ENCODE results near the gene USF3. TPM values are rescaled to one million over a fixed set of nuclear protein-coding genes. Genes with fewer than 3 reads are reported as not detected.

USF3 gene
- total RNA-seq, 1 donor from 2014 or later = 12.0 TPM

DNA sequence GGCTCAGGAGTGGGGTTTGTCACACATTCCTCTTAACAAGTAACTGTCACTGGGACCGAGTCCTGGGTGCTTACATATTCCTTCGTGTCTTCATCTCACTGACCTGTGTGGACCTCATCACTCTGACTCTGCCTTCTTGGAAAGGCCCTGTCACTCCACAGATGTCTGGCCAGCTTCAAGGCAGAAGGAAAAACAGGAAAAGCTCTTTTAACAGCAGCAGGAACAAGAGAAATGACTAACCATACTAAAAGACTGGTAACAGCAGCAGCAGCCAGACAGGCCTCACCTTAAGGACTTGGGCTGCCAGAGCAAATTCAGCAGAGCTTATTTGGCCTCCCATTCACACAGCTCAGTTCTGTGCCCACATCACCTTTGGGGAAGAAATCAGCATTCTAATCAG is 68.1 kb downstream of the USF3 start:
- peaks cover 31% of the 10 kb centered on the region for H3K27me3 Mint-ChIP-seq (ENCODE audit: unreplicated experiment)
- H3K36me3 Mint-ChIP-seq (ENCODE audit: unreplicated experiment) = no peaks in the 10 kb centered on the region
- peaks cover 11% of the 10 kb centered on the region for H3K4me1 Mint-ChIP-seq (ENCODE audit: unreplicated experiment)
- H3K9me3 Mint-ChIP-seq (ENCODE audit: unreplicated experiment) = no peaks in the 10 kb centered on the region
- no peak for TF ChIP-seq CTCF (IDR thresholded peaks at IDR 0.05)
- no peak for DNase-seq (ENCODE audit: extremely low spot score, unreplicated experiment)
- H3K27ac Mint-ChIP-seq (ENCODE audit: unreplicated experiment) = no peak overlapping the region
- no peak overlapping the region for H3K4me3 Mint-ChIP-seq (ENCODE audit: unreplicated experiment)

- Mint-ChIP-seq H3K4me1 (ENCODE audit: unreplicated experiment) (peaks cover 11% of the 10 kb centered on the region), H3K9me3 (ENCODE audit: unreplicated experiment) (no peaks in the 10 kb centered on the region), H3K27ac (ENCODE audit: unreplicated experiment) (no peak overlapping the region), H3K36me3 (ENCODE audit: unreplicated experiment) (no peaks in the 10 kb centered on the region), H3K4me3 (ENCODE audit: unreplicated experiment) (no peak overlapping the region), H3K27me3 (ENCODE audit: unreplicated experiment) (peaks cover 31% of the 10 kb centered on the region)
- DNase-seq (ENCODE audit: extremely low spot score, unreplicated experiment) = no peak
- TF ChIP-seq CTCF (IDR thresholded peaks at IDR 0.05) = peak; percentile 86
These were observed 69.7 kb downstream of the USF3 start for GRCh38 chr3:113626503-113627371.

DNA sequence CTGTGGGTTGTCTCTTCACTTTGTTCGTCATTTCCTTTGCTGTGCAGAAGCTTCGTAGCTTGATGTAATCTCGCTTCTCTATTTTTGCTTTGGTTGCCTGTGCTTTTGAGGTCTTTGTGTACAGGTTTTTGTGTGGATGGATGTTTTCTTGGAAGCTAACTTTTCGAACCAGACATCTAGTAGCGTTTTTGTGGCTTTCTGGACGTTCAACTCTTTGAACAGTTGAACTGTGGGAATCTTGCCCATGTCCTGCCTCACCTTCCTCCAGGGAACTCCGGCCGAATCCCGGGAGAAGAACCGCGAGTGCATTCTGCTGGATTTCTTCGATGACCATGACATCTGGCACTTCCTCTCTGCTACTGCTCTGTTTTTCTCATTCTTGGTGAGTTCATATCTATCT is 70.6 kb downstream of the USF3 start:
- TF ChIP-seq CTCF (IDR thresholded peaks at IDR 0.05) = no peak
- H3K4me1 Mint-ChIP-seq (ENCODE audit: unreplicated experiment) = peaks cover 11% of the 10 kb centered on the region
- no peak for DNase-seq (ENCODE audit: extremely low spot score, unreplicated experiment)
- no peak overlapping the region for H3K4me3 Mint-ChIP-seq (ENCODE audit: unreplicated experiment)
- H3K36me3 Mint-ChIP-seq (ENCODE audit: unreplicated experiment) = no peaks in the 10 kb centered on the region
- peaks cover 34% of the 10 kb centered on the region for H3K27me3 Mint-ChIP-seq (ENCODE audit: unreplicated experiment)
- H3K27ac Mint-ChIP-seq (ENCODE audit: unreplicated experiment) = peak overlapping the region; percentile 29
- H3K9me3 Mint-ChIP-seq (ENCODE audit: unreplicated experiment) = no peaks in the 10 kb centered on the region

GRCh38 chr3:113623811-113624210 is 72.6 kb downstream of the USF3 start:
- Mint-ChIP-seq H3K4me1 (ENCODE audit: unreplicated experiment) (peaks cover 11% of the 10 kb centered on the region), H3K36me3 (ENCODE audit: unreplicated experiment) (no peaks in the 10 kb centered on the region), H3K9me3 (ENCODE audit: unreplicated experiment) (no peaks in the 10 kb centered on the region), H3K4me3 (ENCODE audit: unreplicated experiment) (no peak overlapping the region), H3K27ac (ENCODE audit: unreplicated experiment) (no peak overlapping the region), H3K27me3 (ENCODE audit: unreplicated experiment) (peaks cover 33% of the 10 kb centered on the region)
- no peak for DNase-seq (ENCODE audit: extremely low spot score, unreplicated experiment)
- no peak for TF ChIP-seq CTCF (IDR thresholded peaks at IDR 0.05)

DNA sequence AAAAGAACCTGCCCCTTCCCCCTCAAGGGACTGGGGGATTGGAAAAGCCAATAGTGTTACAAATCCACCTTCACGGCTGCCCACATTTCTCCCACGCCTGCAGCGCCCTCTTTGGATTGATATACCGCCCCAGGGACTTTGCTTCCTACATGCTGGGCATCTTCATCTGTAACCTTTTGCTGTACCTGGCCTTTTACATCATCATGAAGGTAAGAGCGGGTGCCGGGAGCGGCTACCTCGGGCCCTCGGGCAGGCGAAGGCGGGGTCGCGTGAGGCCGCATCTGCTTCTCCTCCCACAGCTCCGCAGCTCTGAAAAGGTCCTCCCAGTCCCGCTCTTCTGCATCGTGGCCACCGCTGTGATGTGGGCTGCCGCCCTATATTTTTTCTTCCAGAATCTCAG is 73.1 kb downstream of the USF3 start:
- Mint-ChIP-seq H3K36me3 (ENCODE audit: unreplicated experiment) (no peaks in the 10 kb centered on the region), H3K27ac (ENCODE audit: unreplicated experiment) (no peak overlapping the region), H3K4me3 (ENCODE audit: unreplicated experiment) (no peak overlapping the region), H3K27me3 (ENCODE audit: unreplicated experiment) (peaks cover 33% of the 10 kb centered on the region), H3K9me3 (ENCODE audit: unreplicated experiment) (no peaks in the 10 kb centered on the region), H3K4me1 (ENCODE audit: unreplicated experiment) (peaks cover 11% of the 10 kb centered on the region)
- no peak for DNase-seq (ENCODE audit: extremely low spot score, unreplicated experiment)
- TF ChIP-seq CTCF (IDR thresholded peaks at IDR 0.05) = peak; percentile 10
